ENCODE results near the gene PRELID2.

DNA sequence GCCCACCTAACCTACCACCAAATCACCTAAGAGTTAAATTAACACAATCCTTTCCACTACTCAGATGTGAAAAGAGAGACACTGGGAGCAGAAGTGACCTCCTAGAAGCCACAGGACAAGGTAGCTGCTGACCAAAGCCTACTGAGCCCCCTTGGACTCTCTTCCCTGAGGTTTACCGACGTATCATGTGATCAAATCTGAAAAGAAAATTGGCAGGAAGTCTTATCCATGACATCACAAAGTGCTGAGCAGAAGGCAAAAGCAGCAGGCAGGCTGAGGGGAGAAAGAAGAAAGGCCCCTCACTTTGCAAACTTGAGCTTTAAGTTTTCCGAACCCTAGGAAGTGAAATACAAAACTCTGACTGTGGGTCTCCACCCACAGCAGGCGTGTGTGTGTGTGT lies 11.1 kb downstream of the PRELID2 start:
- no peak for TF ChIP-seq POLR2A (IDR thresholded peaks at IDR 0.05; ENCODE audit: low read length)
- no peak for TF ChIP-seq GATA1 (IDR thresholded peaks at IDR 0.05; ENCODE audit: low read depth, low read length)

Measured in erythroblast (primary cell).